ENCODE data around the gene MRPL58.
"Not testable (repeated sequence)": the region's sequence is repeated elsewhere in the genome, so short reads cannot be mapped to it uniquely, and the experiment has no call there.

The MRPL58 gene

DNA sequence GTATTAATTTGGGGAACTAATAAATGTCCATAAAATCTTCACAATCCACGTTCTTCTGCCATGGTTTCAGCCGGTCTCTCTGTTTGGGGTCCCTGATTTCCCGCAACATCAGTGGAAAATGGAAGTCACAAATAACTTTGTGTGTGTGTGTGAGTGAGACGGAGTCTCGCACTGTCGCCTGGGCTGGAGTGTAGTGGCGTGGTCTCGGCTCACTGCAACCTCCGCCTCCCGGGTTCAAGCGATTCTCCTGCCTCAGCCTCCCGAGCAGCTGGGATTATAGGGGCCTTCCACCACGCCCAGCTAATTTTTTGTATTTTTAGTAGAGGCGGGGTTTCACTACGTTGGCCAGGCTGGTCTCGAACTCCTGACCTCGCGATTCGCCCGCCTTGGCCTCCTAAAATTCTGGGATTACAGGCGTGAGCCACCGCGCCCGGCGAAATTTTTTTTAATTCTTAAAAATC lies 33.5 kb downstream of the MRPL58 start:
- not testable (repeated sequence) for H3K79me1 ChIP-seq (ENCODE audit: low read length); H2AFZ ChIP-seq (ENCODE audit: insufficient read depth, low read length, poor library complexity); DNase-seq; H3K4me1 ChIP-seq (ENCODE audit: control insufficient read depth in 1 of 2, insufficient read depth in 2 of 2, low read length in 2 of 2); H2BK120ac ChIP-seq (ENCODE audit: insufficient read depth, low read length, poor library complexity); H2AK5ac ChIP-seq (ENCODE audit: low read length); H3K27me3 ChIP-seq (ENCODE audit: insufficient read depth, low read length); H4K91ac ChIP-seq (ENCODE audit: low read depth, low read length); H3K9me3 ChIP-seq (ENCODE audit: insufficient read depth, low read depth, low read length); H2BK12ac ChIP-seq (ENCODE audit: low read length); H2BK5ac ChIP-seq (ENCODE audit: low read depth, low read length, poor library complexity); H3K23ac ChIP-seq (ENCODE audit: low read length); H3K18ac ChIP-seq (ENCODE audit: low read length); H3K14ac ChIP-seq (ENCODE audit: low read length)
- Histone ChIP-seq H3K4me2 (ENCODE audit: low read length) (peak overlapping the region; percentile 86), H4K8ac (ENCODE audit: low read depth, low read length) (peak overlapping the region; percentile 70), H3K36me3 (ENCODE audit: control insufficient read depth in 1 of 2, insufficient read depth in 2 of 2, low read length in 2 of 2) (peaks cover 10 to 14% of the 10 kb centered on the region in 2 experiments), H3K4ac (ENCODE audit: low read depth, low read length) (peak overlapping the region; percentile 30), H3K4me3 (ENCODE audit: low read depth, low read length) (peak overlapping the region; percentile 97), H4K12ac (ENCODE audit: low read depth, low read length) (peak overlapping the region; percentile 55), H3K27ac (ENCODE audit: low read depth, low read length) (peak overlapping the region; percentile 52), H3K79me2 (ENCODE audit: control insufficient read depth, insufficient read depth, low read length, poor library complexity) (peaks cover 12% of the 10 kb centered on the region), H3K9ac (ENCODE audit: low read length) (peak overlapping the region; percentile 90)
- no CpG with 5 or more reads among the region's 25 CpGs for WGBS (ENCODE audit: extremely low coverage, insufficient coverage, insufficient read length)

DNA sequence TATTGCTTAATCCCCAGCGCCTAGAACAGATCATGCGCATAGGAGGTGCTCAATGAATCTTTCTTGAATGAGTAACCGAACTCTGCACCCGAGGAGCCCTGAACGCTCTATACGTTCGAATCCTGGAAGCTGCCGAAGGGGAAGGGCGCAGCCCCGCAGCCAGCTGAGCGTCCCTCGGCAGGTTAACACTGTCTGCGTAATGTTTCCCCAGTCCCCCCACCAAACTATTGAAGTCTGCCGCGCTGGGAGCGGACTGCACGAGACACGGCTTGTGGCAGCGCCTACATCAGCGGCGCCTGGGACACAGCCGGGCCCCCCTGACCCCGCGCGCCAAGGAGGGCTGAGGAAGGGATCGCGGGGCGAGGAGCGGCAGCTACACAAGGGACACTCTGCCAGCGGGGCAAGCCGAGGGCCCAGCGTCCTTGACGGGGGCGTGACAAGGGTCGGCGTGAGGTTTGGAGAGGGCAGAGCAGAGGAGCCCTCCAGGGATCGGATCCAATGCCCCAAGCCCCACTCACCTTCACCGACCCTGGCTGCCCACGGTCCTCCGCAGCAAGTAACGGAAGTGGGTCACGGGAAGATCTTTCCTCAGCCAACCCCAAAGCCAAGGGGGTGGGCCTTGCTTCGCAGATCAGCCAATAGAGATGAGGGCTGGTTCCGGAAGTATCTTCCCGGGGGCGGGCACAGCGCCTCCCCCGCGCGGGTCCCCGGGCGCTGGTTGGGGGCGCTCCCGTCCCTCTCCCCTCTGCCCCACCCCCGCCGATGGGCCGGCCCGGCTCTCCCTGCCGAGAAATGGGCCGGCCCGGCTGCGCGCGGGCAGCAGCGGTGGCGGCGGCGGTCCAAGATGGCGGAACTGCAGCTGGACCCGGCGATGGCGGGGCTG lies 34.2 kb downstream of the MRPL58 start, which contains the start of the genes ATP5PD and KCTD2:
Gene ATP5PD, minus strand, starts transcription at position 563 of the 883 bp plus-strand sequence. CDS start 4,319 bp downstream, outside the sequence.
Gene KCTD2, plus strand, starts transcription at position 819 of the 883 bp plus-strand sequence. Its CDS starts 26 bp downstream, at position 845.
- Histone ChIP-seq H4K12ac (ENCODE audit: low read depth, low read length) (peak within 1 kb of the TSS; percentile 84), H3K14ac (ENCODE audit: low read length) (peak within 1 kb of the TSS; percentile 93), H3K79me1 (ENCODE audit: low read length) (peaks cover 8% of the 10 kb centered on the region), H2BK12ac (ENCODE audit: low read length) (no peak within 1 kb of the TSS), H3K4me3 (ENCODE audit: low read depth, low read length) (peak within 1 kb of the TSS; percentile 97), H3K23ac (ENCODE audit: low read length) (no peak within 1 kb of the TSS), H4K91ac (ENCODE audit: low read depth, low read length) (peak within 1 kb of the TSS; percentile 86), H2AK5ac (ENCODE audit: low read length) (peak within 1 kb of the TSS; percentile 74), H2BK120ac (ENCODE audit: insufficient read depth, low read length, poor library complexity) (peak within 1 kb of the TSS; percentile 77), H3K27me3 (ENCODE audit: insufficient read depth, low read length) (no peaks in the 10 kb centered on the region), H2AFZ (ENCODE audit: insufficient read depth, low read length, poor library complexity) (peak within 1 kb of the TSS; percentile 73), H3K27ac (ENCODE audit: low read depth, low read length) (peak within 1 kb of the TSS; percentile 52), H4K8ac (ENCODE audit: low read depth, low read length) (peak within 1 kb of the TSS; percentile 89), H3K4ac (ENCODE audit: low read depth, low read length) (peak within 1 kb of the TSS; percentile 71), H3K9ac (ENCODE audit: low read length) (peak within 1 kb of the TSS; percentile 90), H2BK5ac (ENCODE audit: low read depth, low read length, poor library complexity) (peak within 1 kb of the TSS; percentile 74), H3K4me1 (ENCODE audit: control insufficient read depth in 1 of 2, insufficient read depth in 2 of 2, low read length in 2 of 2) (peaks cover 2 to 7% of the 10 kb centered on the region in 2 experiments), H3K79me2 (ENCODE audit: control insufficient read depth, insufficient read depth, low read length, poor library complexity) (peaks cover 12% of the 10 kb centered on the region), H3K18ac (ENCODE audit: low read length) (peak within 1 kb of the TSS; percentile 90), H3K4me2 (ENCODE audit: low read length) (peak within 1 kb of the TSS; percentile 86), H3K9me3 (ENCODE audit: insufficient read depth, low read depth, low read length) (no peaks in the 10 kb centered on the region), H3K36me3 (ENCODE audit: control insufficient read depth in 1 of 2, insufficient read depth in 2 of 2, low read length in 2 of 2) (peaks cover 5 to 7% of the 10 kb centered on the region in 2 experiments)
- WGBS (ENCODE audit: extremely low coverage, insufficient coverage, insufficient read length), result no CpG with 5 or more reads among the region's 72 CpGs
- DNase-seq, result peak; percentile 93 to 96

DNA sequence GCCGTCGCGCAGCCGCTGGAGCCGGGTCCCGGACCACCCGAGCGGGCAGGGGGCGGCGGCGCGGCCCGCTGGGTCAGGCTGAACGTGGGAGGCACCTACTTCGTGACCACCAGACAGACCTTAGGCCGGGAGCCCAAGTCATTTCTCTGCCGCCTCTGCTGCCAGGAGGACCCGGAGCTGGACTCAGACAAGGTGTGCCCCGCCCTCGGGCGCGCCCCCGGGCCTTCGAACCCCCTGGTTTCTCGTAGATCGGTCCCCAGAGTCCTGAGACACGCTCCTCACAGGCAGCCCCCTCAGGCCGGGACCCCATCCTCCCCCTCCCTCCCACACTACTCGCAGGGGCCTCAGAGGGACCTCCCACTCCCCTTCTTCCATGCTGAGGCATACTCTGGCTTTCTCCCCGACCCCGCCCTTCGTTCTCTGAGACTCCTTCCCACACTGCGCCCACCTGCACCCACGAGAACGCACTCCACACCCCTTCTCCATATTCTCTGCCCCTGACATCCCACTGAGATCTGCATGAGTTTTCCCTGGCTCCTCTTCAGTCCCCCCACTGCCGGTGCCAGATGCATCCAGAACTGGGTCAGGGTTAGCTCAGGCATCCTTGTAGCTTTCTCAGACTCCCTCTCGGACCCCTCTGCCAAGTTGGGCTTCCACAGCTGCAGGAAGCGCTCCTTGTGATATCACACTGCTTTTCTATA lies 35.1 kb downstream of the MRPL58 start:
- Histone ChIP-seq H3K79me2 (ENCODE audit: control insufficient read depth, insufficient read depth, low read length, poor library complexity) (peaks cover 12% of the 10 kb centered on the region), H4K91ac (ENCODE audit: low read depth, low read length) (peak overlapping the region; percentile 86), H3K4me3 (ENCODE audit: low read depth, low read length) (peak overlapping the region; percentile 81), H3K23ac (ENCODE audit: low read length) (no peak overlapping the region), H3K9ac (ENCODE audit: low read length) (peak overlapping the region; percentile 75), H3K18ac (ENCODE audit: low read length) (peak overlapping the region; percentile 90), H3K27ac (ENCODE audit: low read depth, low read length) (peak overlapping the region; percentile 42), H3K36me3 (ENCODE audit: control insufficient read depth in 1 of 2, insufficient read depth in 2 of 2, low read length in 2 of 2) (peaks cover 4 to 8% of the 10 kb centered on the region in 2 experiments), H4K8ac (ENCODE audit: low read depth, low read length) (peak overlapping the region; percentile 89), H3K4me2 (ENCODE audit: low read length) (peak overlapping the region; percentile 75), H3K14ac (ENCODE audit: low read length) (peak overlapping the region; percentile 93), H2BK5ac (ENCODE audit: low read depth, low read length, poor library complexity) (peak overlapping the region; percentile 74), H2BK12ac (ENCODE audit: low read length) (no peak overlapping the region), H3K9me3 (ENCODE audit: insufficient read depth, low read depth, low read length) (no peaks in the 10 kb centered on the region), H3K27me3 (ENCODE audit: insufficient read depth, low read length) (no peaks in the 10 kb centered on the region), H2BK120ac (ENCODE audit: insufficient read depth, low read length, poor library complexity) (peak overlapping the region; percentile 77), H2AK5ac (ENCODE audit: low read length) (peak overlapping the region; percentile 74), H3K4me1 (ENCODE audit: control insufficient read depth in 1 of 2, insufficient read depth in 2 of 2, low read length in 2 of 2) (peaks cover 2 to 7% of the 10 kb centered on the region in 2 experiments), H3K79me1 (ENCODE audit: low read length) (peaks cover 8% of the 10 kb centered on the region), H3K4ac (ENCODE audit: low read depth, low read length) (peak overlapping the region; percentile 31), H4K12ac (ENCODE audit: low read depth, low read length) (peak overlapping the region; percentile 84), H2AFZ (ENCODE audit: insufficient read depth, low read length, poor library complexity) (peak overlapping the region; percentile 73)
- no CpG with 5 or more reads among the region's 38 CpGs for WGBS (ENCODE audit: extremely low coverage, insufficient coverage, insufficient read length)
- peak in 1 of 2 donors; percentile 34 for DNase-seq

DNA sequence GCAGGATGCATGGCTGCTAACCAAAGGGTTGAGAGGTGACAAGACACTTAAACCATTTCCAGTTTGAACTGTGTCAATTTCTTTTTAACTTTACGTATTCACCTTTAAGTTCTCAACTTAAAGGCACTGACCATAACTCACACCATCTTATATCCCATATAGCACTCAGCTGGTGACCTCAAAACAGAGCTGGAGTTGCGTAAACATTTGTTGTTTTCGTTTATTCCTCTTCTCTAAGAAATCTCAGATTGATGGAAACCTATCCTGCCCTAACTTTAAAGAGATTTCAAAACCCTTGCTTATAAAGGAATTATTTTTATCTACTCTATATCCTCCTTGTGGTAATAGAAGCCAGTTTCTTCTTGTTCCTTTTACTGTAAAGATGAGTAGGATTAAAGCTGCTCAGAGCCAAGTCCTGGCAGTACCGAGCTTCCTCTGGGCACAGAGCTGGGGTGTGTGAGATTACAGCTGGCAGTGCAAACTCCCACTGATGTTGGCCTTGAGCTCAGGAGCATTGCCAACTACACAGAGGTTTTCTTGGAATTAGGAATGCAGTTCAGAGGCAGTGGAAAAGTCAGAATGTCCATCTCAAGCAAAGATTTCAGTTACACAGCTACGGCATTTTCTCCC lies 35.9 kb downstream of the MRPL58 start:
- no peak overlapping the region for H4K12ac ChIP-seq (ENCODE audit: low read depth, low read length)
- no peaks in the 10 kb centered on the region for H3K27me3 ChIP-seq (ENCODE audit: insufficient read depth, low read length)
- H3K23ac ChIP-seq (ENCODE audit: low read length), result peak overlapping the region; percentile 11
- peaks cover 2 to 7% of the 10 kb centered on the region in 2 experiments for H3K4me1 ChIP-seq (ENCODE audit: control insufficient read depth in 1 of 2, insufficient read depth in 2 of 2, low read length in 2 of 2)
- no peaks in the 10 kb centered on the region for H3K9me3 ChIP-seq (ENCODE audit: insufficient read depth, low read depth, low read length)
- no peak overlapping the region for H3K9ac ChIP-seq (ENCODE audit: low read length)
- no peak overlapping the region for H2BK5ac ChIP-seq (ENCODE audit: low read depth, low read length, poor library complexity)
- no peak overlapping the region for H2BK12ac ChIP-seq (ENCODE audit: low read length)
- H4K8ac ChIP-seq (ENCODE audit: low read depth, low read length), result no peak overlapping the region
- WGBS (ENCODE audit: extremely low coverage, insufficient coverage, insufficient read length), result no CpG with 5 or more reads among the region's 5 CpGs
- H2AK5ac ChIP-seq (ENCODE audit: low read length), result no peak overlapping the region
- H3K79me2 ChIP-seq (ENCODE audit: control insufficient read depth, insufficient read depth, low read length, poor library complexity), result peaks cover 12% of the 10 kb centered on the region
- no peak overlapping the region for H3K14ac ChIP-seq (ENCODE audit: low read length)
- H3K4me2 ChIP-seq (ENCODE audit: low read length), result peak overlapping the region; percentile 75
- H3K18ac ChIP-seq (ENCODE audit: low read length), result no peak overlapping the region
- no peak overlapping the region for H3K4me3 ChIP-seq (ENCODE audit: low read depth, low read length)
- no peak overlapping the region for H4K91ac ChIP-seq (ENCODE audit: low read depth, low read length)
- H2BK120ac ChIP-seq (ENCODE audit: insufficient read depth, low read length, poor library complexity), result no peak overlapping the region
- H2AFZ ChIP-seq (ENCODE audit: insufficient read depth, low read length, poor library complexity), result no peak overlapping the region
- peaks cover 12 to 15% of the 10 kb centered on the region in 2 experiments for H3K36me3 ChIP-seq (ENCODE audit: control insufficient read depth in 1 of 2, insufficient read depth in 2 of 2, low read length in 2 of 2)
- H3K27ac ChIP-seq (ENCODE audit: low read depth, low read length), result no peak overlapping the region
- DNase-seq, result no peak
- H3K4ac ChIP-seq (ENCODE audit: low read depth, low read length), result no peak overlapping the region
- H3K79me1 ChIP-seq (ENCODE audit: low read length), result peaks cover 8% of the 10 kb centered on the region
